Body of pancreas (tissue), 4 donors: Measurements from ENCODE around the gene GLCCI1. TPM values are rescaled to one million over a fixed set of nuclear protein-coding genes. Genes with fewer than 3 reads are reported as not detected.

ENCODE experiments used
- ATAC-seq: fragments of 150-250 bp; one replicate; pipeline ENCODE4 v1.9.1; 2016
- DNase-seq, 4 donors: peaks; one replicate each; pipeline ENCODE4 v3.0.0-alpha.2; 2019
- H3K27ac ChIP-seq, 4 donors: fragments of 200-600 bp; sonication (generic); 1 replicate in 3 of 4; 2 replicates in 1 of 4; pipeline versions ENCODE4 v1.5.1 to v1.6.1; 2016 to 2019; ENCODE audit warnings: mild to moderate bottlenecking in 1 of 4, mixed read lengths in 1 of 4, moderate library complexity in 1 of 4
- H3K27me3 ChIP-seq, 2 donors: fragments of 200-600 bp; sonication (generic); one replicate each; pipeline ENCODE4 v1.6.0; 2016; ENCODE audit warnings: mild to moderate bottlenecking in 1 of 2
- H3K36me3 ChIP-seq, 2 donors: fragments of 200-600 bp; sonication (generic); replicated peaks in 1 of 2; 2 replicates each; pipeline ENCODE4 v1.5.1; 2016; ENCODE audit warnings: low read depth in 2 of 2; ENCODE audit not compliant: insufficient read depth in 1 of 2
- H3K4me1 ChIP-seq: fragments of 200-600 bp; sonication (generic); one replicate; pipeline ENCODE4 v1.6.0; 2016
- H3K4me3 ChIP-seq, 2 donors: fragments of 200-600 bp; sonication (generic); 1 replicate in 1 of 2; 2 replicates in 1 of 2; pipeline ENCODE4 v1.5.1; 2016 to 2019
- H3K9me3 ChIP-seq, 3 donors: fragments of 200-600 bp; sonication (generic); 1 replicate in 2 of 3; 2 replicates in 1 of 3; pipeline ENCODE4 v1.5.1; 2016
- CTCF ChIP-seq, 7 experiments: fragments of 450-650 bp in 4 of 7; fragments of 200-600 bp in 3 of 7; sonication (generic) in 3 of 7; IDR thresholded peaks; one replicate each; pipeline ENCODE4 v1.5.1; 2016 to 2019; ENCODE audit warnings: antibody characterized with exemption in 7 of 7
- POLR2A ChIP-seq, 3 donors: fragments of 450-650 bp; IDR thresholded peaks; one replicate each; pipeline ENCODE4 v1.6.1; 2016; ENCODE audit warnings: antibody characterized with exemption in 3 of 3, mild to moderate bottlenecking in 2 of 3
- WGBS, 2 donors: methylation state at CpG; one replicate each; pipeline ENCODE4 v1.1.5; 2017; 5-methylcytosine and 5-hydroxymethylcytosine counted together
- intact Hi-C: fragments of 100-400 bp; cut with DNase I; formaldehyde crosslinking; loops from one replicate; pipeline ENCODE4 v1.15.1; 2023
- total RNA-seq, 2 donors: library from RNA; depleted of rRNA; stranded (reverse); fragments of >200 nt; gene quantifications; one replicate each; pipeline ENCODE4 v1.1.0, GENCODE V29; 2016

The GLCCI1 gene
- total RNA-seq, result 1 to 10 TPM; 5.9 to 8.3 TPM

- H3K27ac ChIP-seq, result peak within 1 kb of the TSS; percentile 79 to 95 (median 86)
- no peaks in the 10 kb centered on the region for H3K36me3 ChIP-seq
- 0 to 1% methylated on average over 16 to 76 of the region's 77 CpGs for WGBS, 2 donors
- ATAC-seq, result peak; percentile 96
- TF ChIP-seq POLR2A (IDR thresholded peaks at IDR 0.05) (peak; percentile 84 to 91 (median 89)), CTCF (IDR thresholded peaks at IDR 0.05) (no peak)
- no peaks in the 10 kb centered on the region for H3K27me3 ChIP-seq
- intact Hi-C loops, result no loop called here
- H3K9me3 ChIP-seq, result no peaks in the 10 kb centered on the region
- H3K4me3 ChIP-seq, result peak within 1 kb of the TSS; percentile 28 to 85
- H3K4me1 ChIP-seq, result no peaks in the 10 kb centered on the region
- peak; percentile 94 to 97 (median 96) for DNase-seq
Measured at GRCh38 chr7:7968544-7969305, at the start of gene GLCCI1. GLCCI1 (plus strand) TSS chr7:7968796; CDS start chr7:7969351, 555 bp downstream.

- DNase-seq (no peak), ATAC-seq (no peak)
- Histone ChIP-seq H3K27ac (no peak overlapping the region), H3K4me3 (no peak overlapping the region), H3K9me3 (no peaks in the 10 kb centered on the region), H3K27me3 (no peaks in the 10 kb centered on the region), H3K4me1 (peaks cover 18% of the 10 kb centered on the region), H3K36me3 (no peaks in the 10 kb centered on the region)
- 29 to 41% methylated on average over 2 of the region's 2 CpGs for WGBS, 2 donors
- TF ChIP-seq CTCF (IDR thresholded peaks at IDR 0.05) (no peak), POLR2A (IDR thresholded peaks at IDR 0.05) (no peak)
- intact Hi-C loops, result no loop called here
Measured at GRCh38 chr7:7919449-7919945, 49.1 kb upstream of the GLCCI1 start.

- Histone ChIP-seq H3K4me1 (peaks cover 18% of the 10 kb centered on the region), H3K4me3 (no peak overlapping the region), H3K27me3 (no peaks in the 10 kb centered on the region), H3K9me3 (no peaks in the 10 kb centered on the region), H3K36me3 (no peaks in the 10 kb centered on the region), H3K27ac (no peak overlapping the region)
- intact Hi-C loops, result no loop called here
- ATAC-seq, result no peak
- WGBS, 2 donors, result 63 to 67% methylated on average over 2 of the region's 2 CpGs
- DNase-seq, result no peak
- TF ChIP-seq CTCF (IDR thresholded peaks at IDR 0.05), result no peak
- no peak for TF ChIP-seq POLR2A (IDR thresholded peaks at IDR 0.05)
Measured at GRCh38 chr7:7920056-7920455, 48.5 kb upstream of the GLCCI1 start.

- H3K4me1 ChIP-seq, result peaks cover 18% of the 10 kb centered on the region
- H3K9me3 ChIP-seq, result no peaks in the 10 kb centered on the region
- H3K27ac ChIP-seq, result no peak overlapping the region
- intact Hi-C loops, result no loop called here
- WGBS, 2 donors, result 37 to 49% methylated on average over 3 of the region's 3 CpGs
- no peak overlapping the region for H3K4me3 ChIP-seq
- ATAC-seq (peak; percentile 72), DNase-seq (peak; percentile 16 to 42 (median 36))
- no peaks in the 10 kb centered on the region for H3K27me3 ChIP-seq
- no peaks in the 10 kb centered on the region for H3K36me3 ChIP-seq
- TF ChIP-seq POLR2A (IDR thresholded peaks at IDR 0.05), result no peak
- no peak for TF ChIP-seq CTCF (IDR thresholded peaks at IDR 0.05)
Measured at GRCh38 chr7:7920481-7920880, 48.1 kb upstream of the GLCCI1 start.

GRCh38 chr7:7921830-7922229 lies 46.8 kb upstream of the GLCCI1 start:
- ATAC-seq (peak; percentile 72), DNase-seq (peak in 2 of 4 donors; percentile 12 to 13)
- Histone ChIP-seq H3K4me1 (peaks cover 18% of the 10 kb centered on the region), H3K27ac (no peak overlapping the region), H3K27me3 (no peaks in the 10 kb centered on the region), H3K4me3 (no peak overlapping the region), H3K9me3 (no peaks in the 10 kb centered on the region), H3K36me3 (no peaks in the 10 kb centered on the region)
- TF ChIP-seq POLR2A (IDR thresholded peaks at IDR 0.05), result no peak
- no peak for TF ChIP-seq CTCF (IDR thresholded peaks at IDR 0.05)
- intact Hi-C loops, result no loop called here
